PC-3 (cell line): Measurements from ENCODE around the gene DNAH17. TPM values are rescaled to one million over a fixed set of nuclear protein-coding genes. Genes with fewer than 3 reads are reported as not detected.

Source experiments
- ATAC-seq: fragments of 200-7000 bp; cut with Tn5 transposase; 2 replicates; pipeline ENCODE4 v1.9.1; 2020; ENCODE audit warnings: mild to moderate bottlenecking, moderate library complexity
- BruUV-seq: library from RNA; stranded (reverse); fragments of 400-500 nt; replicated peaks from 2 replicates; lab custom pipeline; 2021; lab: Mats Ljungman, UMichigan
- CTCF ChIA-PET: fragments of 300-600 bp; sonication (Branson Sonifier 250); formaldehyde crosslinking; loops from one replicate; lab custom pipeline; 2022; ENCODE audit warnings: antibody characterized with exemption; lab: Charles Lee
- POLR2A ChIA-PET: fragments of 300-600 bp; sonication (Branson Sonifier 250); formaldehyde crosslinking; loops from one replicate; lab custom pipeline; 2022; ENCODE audit warnings: antibody characterized with exemption; ENCODE audit not compliant: unreplicated experiment; lab: Charles Lee
- DNase-seq: peaks from one replicate; pipeline ENCODE4 v3.0.0-alpha.2; 2015
- H2AFZ ChIP-seq: fragments of 300-600 bp; sonication (generic); 2 replicates; pipeline ENCODE4 v1.6.0; 2016; ENCODE audit warnings: antibody characterized with exemption, low read length
- H3F3A ChIP-seq: fragments of 300-600 bp; sonication (generic); one replicate; pipeline ENCODE4 v1.6.0; 2017; ENCODE audit warnings: antibody characterized with exemption, low read length, control low read depth, mild to moderate bottlenecking; ENCODE audit not compliant: unreplicated experiment
- H3K27ac ChIP-seq: fragments of 300-600 bp; sonication (generic); 2 replicates; pipeline ENCODE4 v1.5.1; 2016; ENCODE audit warnings: mild to moderate bottlenecking, low read length
- H3K27me3 ChIP-seq: fragments of 300-600 bp; sonication (generic); 2 replicates; pipeline ENCODE4 v1.6.1; 2016; ENCODE audit warnings: low read length, mixed read lengths
- H3K36me3 ChIP-seq: fragments of 300-600 bp; sonication (generic); 2 replicates; pipeline ENCODE4 v1.6.1; 2016; ENCODE audit warnings: low read depth, mixed run types, low read length, mixed read lengths
- H3K4me1 ChIP-seq: fragments of 300-600 bp; sonication (generic); 2 replicates; pipeline ENCODE4 v1.5.1; 2016; ENCODE audit warnings: low read length; ENCODE audit not compliant: insufficient read depth
- H3K4me2 ChIP-seq: fragments of 300-600 bp; sonication (generic); 2 replicates; pipeline ENCODE4 v1.6.0; 2016; ENCODE audit warnings: low read length
- H3K4me3 ChIP-seq: fragments of 300-600 bp; sonication (generic); 2 replicates; pipeline ENCODE4 v1.5.1; 2016; ENCODE audit warnings: mild to moderate bottlenecking, low read length, mixed read lengths
- H3K79me2 ChIP-seq: fragments of 300-600 bp; sonication (generic); 2 replicates; pipeline ENCODE4 v1.6.1; 2017; ENCODE audit warnings: low read length, mixed read lengths
- H3K9ac ChIP-seq: fragments of 300-600 bp; sonication (generic); 2 replicates; pipeline ENCODE4 v1.6.0; 2016; ENCODE audit warnings: mild to moderate bottlenecking, low read length
- H3K9me2 ChIP-seq: fragments of 300-600 bp; sonication (generic); replicated peaks from 2 replicates; pipeline ENCODE4 v1.6.1; 2016; ENCODE audit warnings: mixed run types, low read length, mixed read lengths
- H3K9me3 ChIP-seq: fragments of 300-600 bp; sonication (generic); 2 replicates; pipeline ENCODE4 v1.6.1; 2016; ENCODE audit warnings: low read length, mixed read lengths
- H4K20me1 ChIP-seq: fragments of 300-600 bp; sonication (generic); 2 replicates; pipeline ENCODE4 v1.6.1; 2016; ENCODE audit warnings: low read length, mixed read lengths
- EZH2 ChIP-seq: fragments of 300-600 bp; sonication (generic); IDR thresholded peaks from one replicate; pipeline ENCODE4 v1.6.1; 2017; ENCODE audit warnings: antibody characterized with exemption, mild to moderate bottlenecking, low read length; ENCODE audit not compliant: unreplicated experiment
- EZH2phosphoT487 ChIP-seq: fragments of 300-600 bp; sonication (generic); IDR thresholded peaks from 2 replicates; pipeline ENCODE4 v1.6.1; 2018; ENCODE audit warnings: mild to moderate bottlenecking, antibody characterized with exemption, low read length, borderline replicate concordance
- intact Hi-C: fragments of 100-400 bp; cut with micrococcal nuclease; formaldehyde crosslinking; loops from 2 replicates; pipeline ENCODE4 v1.9.0; 2023
- total RNA-seq: library from RNA; depleted of rRNA; stranded (reverse); fragments of >200 nt; gene quantifications from 2 replicates; pipeline ENCODE4 v1.2.3, GENCODE V29; 2014
- TF ChIP-seq, protein P1 (sequence below): fragments of 300-600 bp; sonication (generic); conservative IDR thresholded peaks from 2 replicates; pipeline ENCODE4 v1.5.1; 2017; ENCODE audit warnings: antibody characterized with exemption, low read depth, mild to moderate bottlenecking, low read length

Gene DNAH17
- total RNA-seq, 1 experiment from 2014 or later, result 0.04 TPM

GRCh38 chr17:78416791-78417530, 160.2 kb downstream of the DNAH17 start:
- intact Hi-C loops, result no loop called here
- Histone ChIP-seq H3K9me2 (no peaks in the 10 kb centered on the region), H3K4me3 (no peak overlapping the region), H3F3A (peaks cover 3% of the 10 kb centered on the region), H3K79me2 (peaks cover 16% of the 10 kb centered on the region; the same call in 1 of the 2 replicates), H3K36me3 (peaks cover 21% of the 10 kb centered on the region; the same call in 1 of the 2 replicates), H3K9me3 (no peaks in the 10 kb centered on the region), H3K4me2 (no peak overlapping the region), H3K4me1 (no peaks in the 10 kb centered on the region), H4K20me1 (0 out of 2 replicates have a peak, but pooled peaks cover 3% of the 10 kb centered on the region), H2AFZ (no peak overlapping the region), H3K27ac (no peak overlapping the region), H3K9ac (no peak overlapping the region), H3K27me3 (no peaks in the 10 kb centered on the region)
- DNase-seq (no peak), ATAC-seq (no peak)
- no peak for TF ChIP-seq EZH2
- TF ChIP-seq EZH2phosphoT487, result no peak
- TF ChIP-seq, protein P1, sequence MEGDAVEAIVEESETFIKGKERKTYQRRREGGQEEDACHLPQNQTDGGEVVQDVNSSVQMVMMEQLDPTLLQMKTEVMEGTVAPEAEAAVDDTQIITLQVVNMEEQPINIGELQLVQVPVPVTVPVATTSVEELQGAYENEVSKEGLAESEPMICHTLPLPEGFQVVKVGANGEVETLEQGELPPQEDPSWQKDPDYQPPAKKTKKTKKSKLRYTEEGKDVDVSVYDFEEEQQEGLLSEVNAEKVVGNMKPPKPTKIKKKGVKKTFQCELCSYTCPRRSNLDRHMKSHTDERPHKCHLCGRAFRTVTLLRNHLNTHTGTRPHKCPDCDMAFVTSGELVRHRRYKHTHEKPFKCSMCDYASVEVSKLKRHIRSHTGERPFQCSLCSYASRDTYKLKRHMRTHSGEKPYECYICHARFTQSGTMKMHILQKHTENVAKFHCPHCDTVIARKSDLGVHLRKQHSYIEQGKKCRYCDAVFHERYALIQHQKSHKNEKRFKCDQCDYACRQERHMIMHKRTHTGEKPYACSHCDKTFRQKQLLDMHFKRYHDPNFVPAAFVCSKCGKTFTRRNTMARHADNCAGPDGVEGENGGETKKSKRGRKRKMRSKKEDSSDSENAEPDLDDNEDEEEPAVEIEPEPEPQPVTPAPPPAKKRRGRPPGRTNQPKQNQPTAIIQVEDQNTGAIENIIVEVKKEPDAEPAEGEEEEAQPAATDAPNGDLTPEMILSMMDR, result no peak
- ChIA-PET CTCF (no interaction called here), POLR2A (no interaction called here)
- no TSS peak for BruUV-seq

DNA sequence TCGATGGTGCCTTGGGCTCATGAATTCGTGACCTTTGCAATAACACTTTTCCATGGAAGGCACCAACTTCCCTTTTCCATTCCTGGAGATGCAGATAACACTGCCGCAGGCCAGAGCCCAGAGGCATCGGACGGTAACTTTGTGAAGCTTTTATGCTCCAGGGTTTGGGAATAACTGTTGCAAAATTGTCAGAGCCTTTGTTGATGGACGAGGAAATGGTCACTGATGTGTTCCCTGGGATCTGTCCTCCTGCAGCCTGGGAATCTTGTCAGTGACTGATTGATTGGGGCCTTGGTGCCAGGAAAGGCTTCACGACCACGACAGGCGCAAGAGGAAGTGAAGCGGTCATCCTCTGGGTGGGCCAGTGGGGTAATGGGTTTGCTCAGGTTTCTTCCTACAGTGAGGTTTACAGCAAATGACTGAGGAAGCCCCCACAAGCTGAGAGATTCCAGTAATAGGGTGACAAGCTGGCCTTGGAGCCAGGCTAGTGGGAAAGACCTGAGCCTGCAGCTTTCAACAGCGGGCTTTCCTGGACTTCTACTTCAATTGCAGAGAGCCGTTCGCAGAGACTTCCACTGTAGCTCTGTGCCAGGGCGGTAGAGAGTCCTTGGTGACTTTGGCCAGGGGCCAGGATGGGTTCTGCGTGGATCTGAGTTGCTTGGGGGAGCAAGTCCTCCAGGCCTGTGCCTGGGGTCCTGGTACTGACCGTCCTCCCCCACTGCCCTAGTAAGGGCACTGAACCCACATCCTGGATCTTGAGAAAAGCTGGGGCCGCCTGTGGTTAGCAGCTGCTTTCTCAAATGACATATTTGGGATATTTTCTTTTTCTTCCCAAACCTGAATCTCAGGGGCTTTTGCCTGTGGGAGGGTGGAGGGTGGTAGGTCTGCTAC, 161.1 kb downstream of the DNAH17 start:
- no TSS peak for BruUV-seq
- DNase-seq (no peak), ATAC-seq (no peak)
- Histone ChIP-seq H3K4me2 (no peak overlapping the region), H3K27me3 (no peaks in the 10 kb centered on the region), H2AFZ (no peak overlapping the region), H4K20me1 (0 out of 2 replicates have a peak, but pooled peaks cover 4% of the 10 kb centered on the region), H3K27ac (no peak overlapping the region), H3K4me3 (no peak overlapping the region), H3K9ac (no peak overlapping the region), H3K36me3 (peaks cover 19% of the 10 kb centered on the region; the same call in 1 of the 2 replicates), H3K79me2 (peaks cover 17% of the 10 kb centered on the region; the same call in 1 of the 2 replicates), H3K9me3 (no peaks in the 10 kb centered on the region), H3F3A (peaks cover 3% of the 10 kb centered on the region), H3K9me2 (no peaks in the 10 kb centered on the region), H3K4me1 (no peaks in the 10 kb centered on the region)
- POLR2A ChIA-PET, result interaction anchor here (0.6 kb wide), 1 partner anchor 48 kb away, joined by 3 read pairs; no protein-coding TSS in a partner anchor
- CTCF ChIA-PET, result no interaction called here
- intact Hi-C loops, result no loop called here
- TF ChIP-seq EZH2 (no peak), EZH2phosphoT487 (no peak)
- TF ChIP-seq, protein P1, result no peak
